NK-92 treated with Interleukin-12 subunit alpha and Interleukin-12 subunit beta, amount 100 ng/mL, for 24 hours (cell line): ENCODE results near the gene PEAR1.
"Not testable (repeated sequence)": the region's sequence is repeated elsewhere in the genome, so short reads cannot be mapped to it uniquely, and the experiment has no call there.

ENCODE experiments used
- DNase-seq: peaks from one replicate; lab custom pipeline; 2025; lab: John Stamatoyannopoulos, UW

Gene PEAR1

GRCh38 chr1:156921053-156921529 is 27.6 kb downstream of the PEAR1 start:
- DNase-seq: no peak

DNA sequence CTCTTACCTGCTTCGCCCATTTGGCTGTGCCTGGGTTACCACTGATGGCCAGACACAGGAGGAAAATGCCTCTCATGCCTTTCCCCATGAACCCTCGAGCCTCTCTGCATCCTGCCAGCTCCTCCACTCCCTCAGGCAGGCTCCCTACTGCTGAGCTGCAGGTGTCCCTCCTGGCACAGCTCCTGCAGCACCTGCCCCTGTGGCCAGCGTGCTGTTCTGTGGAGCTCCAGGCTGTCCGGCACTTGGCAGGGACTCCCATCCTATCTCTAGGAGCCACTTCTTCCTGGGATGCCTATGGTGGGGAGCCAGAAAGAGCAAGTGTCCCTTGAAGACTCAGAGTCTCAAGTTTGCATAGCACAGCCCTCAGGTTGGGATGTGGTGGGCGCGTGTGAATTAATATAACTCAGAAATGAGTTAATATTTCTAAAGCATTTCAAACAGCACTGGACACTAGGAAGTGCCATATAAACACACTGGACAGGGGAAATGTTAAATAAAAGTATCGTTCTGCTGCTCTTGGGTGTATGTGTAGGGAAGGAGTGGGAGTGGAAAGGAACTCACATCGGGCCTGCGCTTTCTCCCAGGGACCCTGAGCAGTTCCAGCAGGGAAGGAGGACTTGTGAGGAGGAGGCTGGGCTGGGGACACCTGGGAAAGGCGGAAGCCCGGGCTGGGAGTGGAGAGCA is 29.6 kb downstream of the PEAR1 start:
- no peak for DNase-seq

- no peak for DNase-seq
Observed at GRCh38 chr1:156923670-156924477, 30.4 kb downstream of the PEAR1 start.

GRCh38 chr1:156924478-156925153 is 31.1 kb downstream of the PEAR1 start:
- no peak for DNase-seq

GRCh38 chr1:156925154-156926010 is 31.9 kb downstream of the PEAR1 start:
- DNase-seq: no peak

DNA sequence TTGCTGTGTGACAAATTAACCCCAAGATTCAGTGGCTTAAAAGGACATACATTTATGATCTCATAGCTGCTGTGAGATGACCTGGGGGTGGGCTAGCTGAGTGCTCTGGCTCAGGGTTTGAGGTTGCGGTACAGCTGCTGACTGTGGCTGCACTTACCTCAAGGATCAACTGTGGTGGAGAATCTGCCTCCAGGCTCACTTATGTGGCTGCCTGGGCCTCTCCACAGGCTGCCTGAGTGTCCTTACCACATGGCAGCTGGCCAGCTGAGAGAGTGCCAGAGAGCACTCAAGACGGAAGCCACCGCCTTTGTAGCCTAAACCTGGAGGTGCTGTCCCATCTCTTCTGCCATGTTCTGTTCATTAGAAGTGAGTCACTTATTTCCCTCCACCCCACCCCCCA is 32.7 kb downstream of the PEAR1 start:
- DNase-seq: no peak

- not testable (repeated sequence) for DNase-seq
Observed at GRCh38 chr1:156926695-156927094, 33.2 kb downstream of the PEAR1 start.

DNA sequence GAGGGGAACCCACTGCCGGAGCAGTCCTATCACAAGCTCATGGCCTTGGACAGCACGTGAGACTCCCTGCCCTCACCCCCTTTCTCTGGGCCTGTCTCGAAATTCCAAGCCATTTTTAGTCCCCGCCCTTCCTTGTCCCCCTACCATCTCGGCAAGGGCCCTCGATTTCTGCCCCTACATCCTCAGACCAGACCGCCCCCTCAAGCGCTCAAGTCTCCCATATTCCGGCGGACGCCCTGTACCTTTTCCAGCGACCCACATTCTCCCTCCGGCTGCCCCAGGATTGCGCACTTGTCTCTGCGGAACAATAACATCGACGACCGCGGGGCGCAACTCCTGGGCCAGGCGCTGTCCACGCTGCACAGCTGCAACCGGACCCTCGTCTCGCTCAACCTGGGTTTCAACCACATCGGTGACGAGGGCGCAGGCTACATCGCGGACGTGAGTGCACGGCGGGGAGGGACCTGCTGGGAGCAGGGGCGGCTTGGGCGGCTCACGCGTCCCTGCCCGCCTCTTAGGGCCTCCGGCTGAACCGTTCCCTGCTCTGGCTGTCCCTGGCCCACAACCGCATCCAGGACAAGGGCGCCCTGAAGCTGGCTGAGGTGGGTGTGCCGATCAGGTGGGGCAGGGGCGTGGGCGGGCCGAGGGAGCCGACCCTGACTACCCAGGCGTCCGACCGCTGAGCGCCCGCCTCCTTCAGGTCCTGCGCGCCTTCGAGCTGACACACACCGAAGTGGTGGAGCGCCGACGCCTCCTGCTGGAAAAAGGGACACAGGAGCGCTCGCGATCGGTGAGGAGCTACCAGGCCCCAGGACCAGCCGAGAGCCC is 33.9 kb downstream of the PEAR1 start:
- DNase-seq: no peak

DNA sequence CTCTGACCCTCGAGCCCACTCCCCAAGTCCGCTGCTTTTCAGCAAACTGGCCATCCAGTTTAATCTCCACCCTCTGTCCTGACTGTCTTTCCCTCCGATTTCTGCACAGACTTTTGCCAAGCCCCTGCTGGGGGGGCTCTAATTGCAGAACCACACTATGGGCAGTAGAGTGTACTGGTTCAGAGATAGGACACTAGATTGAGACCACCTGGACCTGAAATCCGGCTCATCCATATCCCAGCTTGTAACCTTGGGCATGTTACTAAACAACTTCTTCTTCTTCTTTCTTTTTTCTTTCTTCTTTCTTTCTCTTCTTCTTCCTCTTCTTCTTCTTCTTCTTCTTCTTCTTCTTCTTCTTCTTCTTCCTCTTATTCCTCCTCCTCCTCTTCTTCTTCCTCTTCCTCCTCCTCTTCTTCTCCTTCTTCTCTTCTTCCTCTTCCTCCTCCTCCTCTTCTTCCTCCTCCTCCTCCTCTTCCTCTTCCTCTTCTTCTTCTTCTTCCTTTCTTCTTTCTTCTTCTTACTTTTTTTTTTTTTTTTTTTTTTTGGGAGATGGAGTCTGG is 34.6 kb downstream of the PEAR1 start:
- no peak for DNase-seq

DNA sequence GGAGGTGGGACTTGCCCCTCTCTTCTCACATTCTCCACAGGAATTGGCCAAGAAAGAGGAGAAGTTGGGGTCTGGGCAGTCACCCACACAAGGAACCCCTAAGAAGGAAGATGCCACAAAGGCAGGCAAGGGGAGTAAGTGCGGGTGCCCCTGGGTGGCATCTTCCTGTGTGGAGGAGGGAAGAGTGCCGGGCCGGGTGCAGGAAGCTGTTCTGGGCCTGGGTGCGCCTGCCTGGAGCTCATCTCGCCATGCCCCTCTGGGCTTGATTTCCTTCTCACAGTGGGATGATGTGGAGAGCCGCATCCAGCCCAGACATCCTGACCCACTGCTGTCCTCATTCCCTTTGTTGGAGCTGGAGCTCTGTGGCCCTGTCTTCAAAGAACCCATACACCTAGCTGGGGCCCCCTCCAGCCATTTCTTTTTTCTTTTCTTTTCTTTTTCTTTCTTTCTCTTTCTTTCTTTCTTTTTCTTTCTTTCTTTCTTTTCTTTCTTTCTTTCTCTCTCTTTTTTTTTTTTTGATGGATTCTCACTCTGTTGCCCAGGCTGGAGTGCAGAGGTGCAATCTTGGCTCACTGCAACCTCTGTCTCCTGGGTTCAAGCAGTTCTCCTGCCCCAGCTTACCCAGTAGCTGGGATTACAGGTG is 36.2 kb downstream of the PEAR1 start:
- no peak for DNase-seq

DNA sequence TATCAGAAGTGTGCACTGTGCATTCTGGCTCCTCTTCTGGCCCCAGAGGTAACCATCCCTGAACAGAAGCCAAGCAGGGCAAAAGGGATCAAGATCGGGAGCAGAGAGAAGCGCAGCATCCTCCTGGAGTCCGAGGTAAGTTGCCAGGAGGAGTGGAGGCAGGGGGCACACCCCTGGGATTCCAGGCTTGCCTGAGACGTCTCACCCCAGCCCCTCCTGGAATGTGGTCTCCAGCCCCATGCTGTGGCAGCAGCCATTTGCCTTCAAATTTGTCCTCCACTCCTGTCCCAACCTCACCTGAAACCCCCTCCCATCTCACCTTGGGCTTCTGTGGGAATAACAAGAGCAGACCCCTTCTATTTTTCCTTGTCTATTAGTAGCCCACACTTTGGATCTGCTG is 37.0 kb downstream of the PEAR1 start:
- DNase-seq: no peak

- DNase-seq: no peak
Observed at GRCh38 chr1:156931211-156931952, 37.9 kb downstream of the PEAR1 start.

GRCh38 chr1:156931974-156932710 is 38.6 kb downstream of the PEAR1 start:
- no peak for DNase-seq

DNA sequence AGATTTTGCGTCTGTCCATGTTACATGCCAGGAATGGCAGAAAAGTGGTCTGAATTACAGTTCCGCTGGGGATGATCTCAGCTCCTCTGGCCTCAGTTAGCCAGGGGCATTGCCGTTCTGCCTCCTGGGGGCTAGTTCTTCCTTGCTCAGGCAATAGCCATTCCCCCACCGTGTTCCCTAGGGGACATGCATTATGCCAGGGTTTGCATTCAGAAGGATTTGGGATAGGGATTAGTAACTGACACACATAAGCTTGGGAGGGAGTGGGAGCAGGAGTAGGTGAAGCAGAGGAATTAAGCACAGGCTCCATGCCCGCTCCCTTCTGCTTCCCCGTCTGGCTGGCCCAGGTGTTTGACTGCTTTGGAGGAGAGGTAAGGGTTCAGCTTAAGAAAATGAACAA is 39.6 kb downstream of the PEAR1 start:
- DNase-seq: no peak

DNA sequence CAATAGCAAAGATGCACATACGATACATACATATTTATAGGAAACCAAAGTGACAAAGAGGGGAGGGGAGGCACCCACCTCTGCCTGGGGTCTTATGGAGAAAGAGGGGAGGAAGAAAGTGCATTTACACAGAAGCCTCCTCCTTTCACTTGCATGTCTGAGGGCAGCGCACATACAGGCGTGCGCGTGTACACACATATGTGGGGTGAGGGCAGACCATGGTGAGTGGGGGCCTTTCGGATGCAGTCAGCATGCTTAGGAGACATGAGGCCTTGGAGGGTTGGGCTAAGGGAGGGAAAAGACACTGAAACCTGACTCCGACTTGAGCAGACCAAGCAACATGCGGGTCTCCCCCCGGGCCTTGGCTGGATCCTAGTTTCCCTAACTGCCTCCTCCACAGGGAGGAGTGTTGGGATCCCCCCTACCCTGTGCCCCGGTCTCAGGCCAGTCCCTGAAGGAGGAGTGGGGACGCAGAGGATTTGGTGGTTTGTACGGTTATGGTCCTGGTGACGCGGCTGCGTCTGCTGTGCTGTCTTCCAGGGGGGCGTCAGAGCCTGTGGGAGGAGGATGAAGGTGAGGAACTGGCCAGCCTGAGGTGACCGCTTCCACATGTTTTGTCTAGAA is 42.1 kb downstream of the PEAR1 start:
- DNase-seq: no peak

DNA sequence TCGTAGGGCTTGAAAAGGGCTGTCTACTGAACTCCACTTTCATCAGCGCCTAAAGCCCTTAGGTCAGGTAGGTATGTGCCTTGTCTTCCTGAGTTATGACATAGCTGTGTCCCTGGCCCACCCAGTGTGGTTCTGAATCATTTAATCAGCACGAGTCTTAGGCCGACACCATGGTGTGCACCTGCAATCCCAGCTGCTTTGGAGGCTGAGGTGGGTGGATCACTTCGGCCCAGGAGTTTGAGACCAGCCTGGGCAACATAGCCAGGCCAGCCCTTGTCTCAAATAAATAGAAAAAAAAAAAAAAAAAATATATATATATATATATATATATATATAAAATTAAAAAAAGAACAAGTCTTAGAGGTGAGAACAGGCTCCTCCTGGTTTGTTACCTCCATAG is 42.7 kb downstream of the PEAR1 start:
- no peak for DNase-seq

DNA sequence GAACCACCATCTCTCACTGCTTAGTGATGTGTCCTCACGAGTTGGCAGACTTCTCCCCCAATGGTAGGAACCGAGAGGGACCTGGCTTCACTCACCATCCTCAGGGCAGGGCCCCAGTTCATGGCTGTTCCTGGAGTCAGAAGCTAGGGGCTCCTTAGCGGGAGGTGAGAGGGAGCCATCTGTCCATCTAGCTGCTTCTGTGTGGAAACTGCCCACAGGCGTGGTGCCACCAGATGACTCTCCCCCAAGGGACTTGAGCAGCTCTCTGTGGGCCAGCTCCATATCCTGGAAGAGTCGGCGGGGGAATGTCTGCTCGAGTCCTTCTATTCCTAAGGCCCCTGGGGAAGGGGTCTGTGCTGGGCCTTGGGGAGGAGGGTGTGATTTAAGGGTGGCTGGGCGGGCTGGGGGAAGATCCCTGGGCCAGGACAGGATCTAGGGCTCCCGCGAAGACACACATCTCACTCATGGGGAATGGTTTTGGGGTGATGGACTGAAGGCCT is 43.3 kb downstream of the PEAR1 start:
- no peak for DNase-seq

DNA sequence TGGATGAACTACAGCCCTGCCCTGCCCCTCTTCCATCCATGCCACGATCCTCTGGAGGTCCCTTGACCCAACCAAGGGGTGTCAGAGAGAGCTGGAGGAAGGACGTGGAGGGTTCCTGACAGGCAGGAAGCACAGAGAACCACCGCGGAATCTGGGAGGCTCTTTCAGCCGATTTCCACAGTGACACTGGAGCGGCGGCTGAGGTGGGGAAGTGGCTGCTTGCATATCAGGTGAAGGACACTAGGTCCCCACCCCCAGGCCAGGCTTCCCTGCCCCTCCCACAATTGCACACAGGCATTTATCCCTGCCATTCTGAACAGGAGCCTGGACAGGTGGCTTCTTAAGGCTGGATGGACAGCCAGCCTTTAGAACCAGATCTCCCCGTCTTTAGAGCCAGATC is 44.4 kb downstream of the PEAR1 start:
- DNase-seq: no peak
